H9 (cell line): ENCODE data around the gene CSNK2A2. TPM values are rescaled to one million over a fixed set of nuclear protein-coding genes. Genes with fewer than 3 reads are reported as not detected.

ENCODE experiments used
- DNase-seq: peaks from one replicate; pipeline ENCODE4 v3.0.0-alpha.2; 2017
- H2AFZ ChIP-seq: one replicate; pipeline ENCODE4 v1.6.1; 2013; ENCODE audit warnings: mild to moderate bottlenecking, low read length, control low read depth, moderate library complexity
- H2AK5ac ChIP-seq: 2 replicates; pipeline ENCODE4 v1.6.1; 2013; ENCODE audit warnings: low read length, control low read depth, mixed read lengths; ENCODE audit not compliant: insufficient read length
- H2BK120ac ChIP-seq: one replicate; pipeline ENCODE4 v1.6.1; 2013; ENCODE audit warnings: low read depth, mild to moderate bottlenecking, low read length, control low read depth, inconsistent platforms; ENCODE audit not compliant: poor library complexity, severe bottlenecking
- H2BK12ac ChIP-seq: 2 replicates; pipeline ENCODE4 v1.6.1; 2013; ENCODE audit warnings: low read length, control low read depth, mixed read lengths, low read depth; ENCODE audit not compliant: insufficient read length
- H2BK15ac ChIP-seq: 2 replicates; pipeline ENCODE4 v1.6.1; 2013; ENCODE audit warnings: low read depth, low read length, control low read depth
- H2BK20ac ChIP-seq: one replicate; pipeline ENCODE4 v1.6.1; 2013; ENCODE audit warnings: low read depth, mild to moderate bottlenecking, low read length, control low read depth, inconsistent platforms; ENCODE audit not compliant: poor library complexity, severe bottlenecking
- H2BK5ac ChIP-seq: 2 replicates; pipeline ENCODE4 v1.6.1; 2013; ENCODE audit warnings: low read length, control low read depth, mixed read lengths; ENCODE audit not compliant: insufficient read length
- H3K14ac ChIP-seq: 2 replicates; pipeline ENCODE4 v1.6.1; 2013; ENCODE audit warnings: low read length, control low read depth; ENCODE audit not compliant: insufficient read depth
- H3K18ac ChIP-seq: 2 replicates; pipeline ENCODE4 v1.6.1; 2013; ENCODE audit warnings: low read depth, mild to moderate bottlenecking, mixed read lengths, low read length, control low read depth; ENCODE audit not compliant: insufficient read length
- H3K23ac ChIP-seq: 2 replicates; pipeline ENCODE4 v1.6.1; 2013; ENCODE audit warnings: low read length, control low read depth, mixed read lengths, low read depth; ENCODE audit not compliant: insufficient read length
- H3K23me2 ChIP-seq: 2 replicates; pipeline ENCODE4 v1.6.1; 2013; ENCODE audit warnings: low read depth, mild to moderate bottlenecking, mixed read lengths, low read length, control low read depth; ENCODE audit not compliant: insufficient read length, poor library complexity, severe bottlenecking
- H3K27ac ChIP-seq: 2 replicates; pipeline ENCODE4 v1.5.1; 2013; ENCODE audit warnings: low read length, control low read depth, mixed read lengths, low read depth; ENCODE audit not compliant: insufficient read length
- H3K27me3 ChIP-seq: 2 replicates; pipeline ENCODE4 v1.6.1; 2013; ENCODE audit warnings: low read length, control low read depth, inconsistent platforms; ENCODE audit not compliant: insufficient read depth
- H3K4ac ChIP-seq: 2 replicates; pipeline ENCODE4 v1.6.1; 2013; ENCODE audit warnings: low read depth, mild to moderate bottlenecking, control low read depth, inconsistent platforms, low read length, moderate library complexity
- H3K4me1 ChIP-seq: 2 replicates; pipeline ENCODE4 v1.6.1; 2013; ENCODE audit warnings: low read length, control low read depth, inconsistent platforms; ENCODE audit not compliant: insufficient read depth
- H3K4me2 ChIP-seq: 2 replicates; pipeline ENCODE4 v1.6.1; 2013; ENCODE audit warnings: low read length, control low read depth, mixed read lengths; ENCODE audit not compliant: insufficient read length, insufficient read depth
- H3K56ac ChIP-seq: 2 replicates; pipeline ENCODE4 v1.6.1; 2013; ENCODE audit warnings: low read depth, mild to moderate bottlenecking, mixed read lengths, low read length, control low read depth; ENCODE audit not compliant: insufficient read length
- H3K79me1 ChIP-seq: 2 replicates; pipeline ENCODE4 v1.6.1; 2013; ENCODE audit warnings: low read depth, mild to moderate bottlenecking, moderate library complexity, low read length, control low read depth, inconsistent platforms; ENCODE audit not compliant: insufficient read depth, poor library complexity, severe bottlenecking
- H3K79me2 ChIP-seq: 2 replicates; pipeline ENCODE4 v1.6.1; 2013; ENCODE audit warnings: low read length, control low read depth, inconsistent platforms; ENCODE audit not compliant: insufficient read depth
- H3K9ac ChIP-seq: 2 replicates; pipeline ENCODE4 v1.6.1; 2013; ENCODE audit warnings: low read length, control low read depth, mixed read lengths; ENCODE audit not compliant: insufficient read length; ENCODE audit errors: extremely low read depth
- H3K9me3 ChIP-seq: one replicate; pipeline ENCODE4 v1.6.1; 2013; ENCODE audit warnings: low read depth, low read length, inconsistent platforms; ENCODE audit not compliant: control insufficient read depth
- H3T11ph ChIP-seq: one replicate; pipeline ENCODE4 v1.6.1; 2013; ENCODE audit warnings: mild to moderate bottlenecking, low read length, control low read depth, inconsistent platforms
- H4K20me1 ChIP-seq: one replicate; pipeline ENCODE4 v1.6.1; 2013; ENCODE audit not compliant: control insufficient read depth, insufficient read length, insufficient read depth
- H4K5ac ChIP-seq: 2 replicates; pipeline ENCODE4 v1.6.1; 2013; ENCODE audit warnings: low read depth, mild to moderate bottlenecking, mixed read lengths, low read length, control low read depth; ENCODE audit not compliant: insufficient read length
- H4K8ac ChIP-seq: replicated peaks from 2 replicates; pipeline ENCODE4 v1.6.1; 2013; ENCODE audit warnings: low read length, control low read depth, mixed read lengths, low read depth; ENCODE audit not compliant: insufficient read length
- H4K91ac ChIP-seq: 2 replicates; pipeline ENCODE4 v1.6.1; 2013; ENCODE audit warnings: low read depth, mild to moderate bottlenecking, moderate library complexity, mixed read lengths, low read length, control low read depth; ENCODE audit not compliant: insufficient read length
- H3K27ac Mint-ChIP-seq, 3 experiments: 2 replicates in 2 of 3; 3 replicates in 1 of 3; pipeline ENCODE4 v1.8.0; 2020 to 2021; ENCODE audit warnings: mixed read lengths in 3 of 3, mild to moderate bottlenecking in 1 of 3, moderate library complexity in 1 of 3
- H3K27me3 Mint-ChIP-seq: 2 replicates; pipeline ENCODE4 v1.8.0; 2021; ENCODE audit warnings: low read depth, mild to moderate bottlenecking, moderate library complexity, mixed read lengths
- H3K36me3 Mint-ChIP-seq, 3 experiments: 2 replicates in 2 of 3; 3 replicates in 1 of 3; pipeline ENCODE4 v1.8.0; 2020 to 2021; ENCODE audit warnings: low read depth in 3 of 3, mixed read lengths in 3 of 3; ENCODE audit not compliant: insufficient read depth in 1 of 3
- H3K4me1 Mint-ChIP-seq, 2 experiments: 2 replicates each; pipeline ENCODE4 v1.8.0; 2020; ENCODE audit warnings: mixed read lengths in 2 of 2
- H3K4me3 Mint-ChIP-seq, 2 experiments: 2 replicates in 1 of 2; 3 replicates in 1 of 2; pipeline ENCODE4 v1.8.0; 2020 to 2021; ENCODE audit warnings: mild to moderate bottlenecking in 2 of 2, mixed read lengths in 2 of 2, moderate library complexity in 1 of 2
- H3K9me3 Mint-ChIP-seq, 2 experiments: 2 replicates in 1 of 2; 3 replicates in 1 of 2; pipeline ENCODE4 v1.8.0; 2020; ENCODE audit warnings: mild to moderate bottlenecking in 2 of 2, mixed read lengths in 2 of 2, moderate library complexity in 1 of 2
- total RNA-seq: library from RNA; stranded (reverse); gene quantifications from 2 replicates; pipeline ENCODE4 v1.2.1, GENCODE V29; 2021
- TF ChIP-seq, protein P1 (sequence below): fragments of 200-600 bp; sonication (generic); conservative IDR thresholded peaks from 3 replicates; pipeline ENCODE4 v1.8.0; 2021; ENCODE audit warnings: antibody characterized with exemption, mild to moderate bottlenecking

CSNK2A2 gene
- total RNA-seq, 1 experiment from 2014 or later = 134 TPM

DNA sequence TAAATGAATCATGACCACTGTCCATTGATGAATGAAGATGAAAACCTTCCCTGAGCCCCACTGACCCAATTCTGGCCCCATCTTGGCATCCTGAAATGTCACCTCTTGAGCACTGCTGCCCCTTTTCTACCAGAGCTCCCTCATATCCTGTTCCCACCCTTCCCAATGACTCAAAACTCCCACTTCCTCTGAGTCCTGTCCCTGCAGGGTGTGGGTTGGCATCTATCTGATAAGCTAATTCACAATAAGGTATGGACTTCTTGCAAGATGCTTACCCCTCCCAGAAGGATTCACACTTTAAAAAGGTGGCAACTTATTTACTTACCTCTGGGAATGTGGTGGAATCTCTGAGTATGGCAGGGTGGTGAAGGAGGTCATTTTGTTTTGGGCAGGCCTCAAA is 13.3 kb upstream of the CSNK2A2 start:
- no peak overlapping the region for H2BK15ac ChIP-seq
- H3K27me3 ChIP-seq = no peaks in the 10 kb centered on the region
- no peaks in the 10 kb centered on the region for H3K79me2 ChIP-seq
- Mint-ChIP-seq H3K4me1 (peaks cover 0 to 4% of the 10 kb centered on the region in 2 experiments; a peak in 2 of 4 replicates), H3K9me3 (no peaks in the 10 kb centered on the region), H3K36me3 (no peaks in the 10 kb centered on the region; a peak in 1 of 7 replicates), H3K27me3 (peaks cover 12% of the 10 kb centered on the region), H3K27ac (no peak overlapping the region), H3K4me3 (no peak overlapping the region)
- no peak overlapping the region for H3K56ac ChIP-seq
- no peak overlapping the region for H2BK120ac ChIP-seq
- no peak overlapping the region for H3K18ac ChIP-seq
- H3K4ac ChIP-seq = no peak overlapping the region
- H3K4me2 ChIP-seq = no peak overlapping the region
- H2BK20ac ChIP-seq = no peak overlapping the region
- H2AFZ ChIP-seq = no peak overlapping the region
- DNase-seq = no peak
- H2BK12ac ChIP-seq = no peak overlapping the region
- H3K79me1 ChIP-seq = no peaks in the 10 kb centered on the region
- no peak overlapping the region for H2BK5ac ChIP-seq
- no peak overlapping the region for H3K23ac ChIP-seq
- no peaks in the 10 kb centered on the region for H4K20me1 ChIP-seq
- no peak overlapping the region for H3K14ac ChIP-seq
- no peak overlapping the region for H3T11ph ChIP-seq
- no peaks in the 10 kb centered on the region for H3K4me1 ChIP-seq
- no peak overlapping the region for H4K5ac ChIP-seq
- no peak overlapping the region for H3K27ac ChIP-seq
- H3K9ac ChIP-seq = no peak overlapping the region
- no peak overlapping the region for H2AK5ac ChIP-seq
- no peak overlapping the region for H4K91ac ChIP-seq
- H3K9me3 ChIP-seq = no peaks in the 10 kb centered on the region
- no peaks in the 10 kb centered on the region for H3K23me2 ChIP-seq
- TF ChIP-seq, protein P1, sequence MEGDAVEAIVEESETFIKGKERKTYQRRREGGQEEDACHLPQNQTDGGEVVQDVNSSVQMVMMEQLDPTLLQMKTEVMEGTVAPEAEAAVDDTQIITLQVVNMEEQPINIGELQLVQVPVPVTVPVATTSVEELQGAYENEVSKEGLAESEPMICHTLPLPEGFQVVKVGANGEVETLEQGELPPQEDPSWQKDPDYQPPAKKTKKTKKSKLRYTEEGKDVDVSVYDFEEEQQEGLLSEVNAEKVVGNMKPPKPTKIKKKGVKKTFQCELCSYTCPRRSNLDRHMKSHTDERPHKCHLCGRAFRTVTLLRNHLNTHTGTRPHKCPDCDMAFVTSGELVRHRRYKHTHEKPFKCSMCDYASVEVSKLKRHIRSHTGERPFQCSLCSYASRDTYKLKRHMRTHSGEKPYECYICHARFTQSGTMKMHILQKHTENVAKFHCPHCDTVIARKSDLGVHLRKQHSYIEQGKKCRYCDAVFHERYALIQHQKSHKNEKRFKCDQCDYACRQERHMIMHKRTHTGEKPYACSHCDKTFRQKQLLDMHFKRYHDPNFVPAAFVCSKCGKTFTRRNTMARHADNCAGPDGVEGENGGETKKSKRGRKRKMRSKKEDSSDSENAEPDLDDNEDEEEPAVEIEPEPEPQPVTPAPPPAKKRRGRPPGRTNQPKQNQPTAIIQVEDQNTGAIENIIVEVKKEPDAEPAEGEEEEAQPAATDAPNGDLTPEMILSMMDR = no peak
- H4K8ac ChIP-seq = no peak overlapping the region
